ENCODE measurements around the gene HIPK2.

DNA sequence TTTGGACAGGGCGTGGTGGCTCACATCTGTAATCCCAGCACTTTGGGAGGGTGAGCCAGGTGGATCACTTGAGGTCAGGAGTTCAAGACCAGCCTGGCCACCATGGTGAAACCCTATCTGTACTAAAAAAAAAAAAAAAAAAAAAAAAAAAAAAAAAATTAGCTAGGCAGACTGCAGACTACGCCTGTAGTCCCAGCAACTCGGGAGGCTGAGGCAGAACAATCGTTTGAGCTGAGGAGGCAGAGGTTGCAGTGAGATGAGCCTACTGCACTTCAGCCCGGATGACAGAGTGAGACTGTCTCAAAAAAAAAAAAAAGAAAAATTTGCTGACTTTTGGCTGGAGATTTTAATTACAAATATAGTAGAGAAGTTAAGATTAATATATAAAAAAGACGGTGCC lies 104.0 kb downstream of the HIPK2 start:
- TF ChIP-seq CTCF (IDR thresholded peaks at IDR 0.05) (no peak), POLR2A (IDR thresholded peaks at IDR 0.05) (no peak), POLR2AphosphoS5 (IDR thresholded peaks at IDR 0.05) (no peak)
